ENCODE measurements around the gene FANK1.

- no peak for TF ChIP-seq GATA2 (IDR thresholded peaks at IDR 0.05; ENCODE audit: low read depth, low read length)
- no peak for TF ChIP-seq GATA3 (IDR thresholded peaks at IDR 0.05; ENCODE audit: low read depth, low read length)
These were observed 48.0 kb upstream of the FANK1 start for GRCh38 chr10:125848371-125848770.

Data from SH-SY5Y (cell line).